Liver (tissue), 3 donors: ENCODE data around the gene SMIM29.

Source experiments
- ATF3 ChIP-seq: IDR thresholded peaks from 2 replicates; pipeline ENCODE4 v1.6.1; 2016; ENCODE audit warnings: antibody characterized with exemption
- CTCF ChIP-seq: fragments of 150-350 bp; IDR thresholded peaks from 2 replicates; pipeline ENCODE4 v1.5.1; 2017; ENCODE audit warnings: improper control_type of control experiment, low read depth, low read length; ENCODE audit not compliant: missing input control
- FOXA1 ChIP-seq: IDR thresholded peaks from 2 replicates; pipeline ENCODE4 v1.6.1; 2016; ENCODE audit warnings: antibody characterized with exemption
- GABPA ChIP-seq, 2 donors: IDR thresholded peaks in 1 of 2; conservative IDR thresholded peaks in 1 of 2; 2 replicates each; pipeline ENCODE4 v1.6.1; 2016; ENCODE audit warnings: antibody characterized with exemption in 2 of 2, mild to moderate bottlenecking in 1 of 2, moderate library complexity in 1 of 2
- HNF4G ChIP-seq: IDR thresholded peaks from 2 replicates; pipeline ENCODE4 v1.6.1; 2016; ENCODE audit warnings: antibody characterized with exemption
- JUND ChIP-seq, 2 donors: IDR thresholded peaks; 2 replicates each; pipeline ENCODE4 v1.6.1; 2016; ENCODE audit warnings: antibody characterized with exemption in 2 of 2
- MAX ChIP-seq: IDR thresholded peaks from 2 replicates; pipeline ENCODE4 v1.6.1; 2016; ENCODE audit warnings: antibody characterized with exemption
- NR2F2 ChIP-seq: IDR thresholded peaks from 2 replicates; pipeline ENCODE4 v1.6.1; 2016; ENCODE audit warnings: antibody characterized with exemption
- RAD21 ChIP-seq, 2 donors: IDR thresholded peaks; 2 replicates each; pipeline ENCODE4 v1.6.1; 2016; ENCODE audit warnings: antibody characterized with exemption in 2 of 2, mild to moderate bottlenecking in 2 of 2
- REST ChIP-seq: IDR thresholded peaks from 2 replicates; pipeline ENCODE4 v1.6.1; 2016; ENCODE audit warnings: antibody characterized with exemption, mild to moderate bottlenecking
- SP1 ChIP-seq: IDR thresholded peaks from 2 replicates; pipeline ENCODE4 v1.6.1; 2018; ENCODE audit warnings: antibody characterized with exemption, mild to moderate bottlenecking
- TAF1 ChIP-seq: conservative IDR thresholded peaks from 2 replicates; pipeline ENCODE4 v1.6.1; 2016; ENCODE audit warnings: antibody characterized with exemption, mild to moderate bottlenecking
- YY1 ChIP-seq: IDR thresholded peaks from 2 replicates; pipeline ENCODE4 v1.6.1; 2016; ENCODE audit warnings: antibody characterized with exemption, mild to moderate bottlenecking
- donor health status: healthy.
- donor health status: healthy.

- no peak for TF ChIP-seq CTCF
- TF ChIP-seq YY1 = no peak
- TF ChIP-seq SP1 = no peak
- no peak for TF ChIP-seq JUND (IDR thresholded peaks at IDR 0.05)
- no peak for TF ChIP-seq FOXA1
- no peak for TF ChIP-seq REST
- no peak for TF ChIP-seq NR2F2
- TF ChIP-seq ATF3 = no peak
- TF ChIP-seq HNF4G = no peak
- TF ChIP-seq GABPA (IDR thresholded peaks at IDR 0.05 in 1 of 2, conservative IDR thresholded peaks at IDR 0.05 in 1 of 2) = no peak
- no peak for TF ChIP-seq MAX
- TF ChIP-seq RAD21 (IDR thresholded peaks at IDR 0.05) = no peak
- TF ChIP-seq TAF1 = no peak
These were observed 15.9 kb downstream of the SMIM29 start for GRCh38 chr6:34232901-34233300.
